Stimulated activated naive CD4-positive, alpha-beta T cell treated with Interleukin-2 at 50 U/mL for 16 hours (primary cell): ENCODE results near the gene TPH1.

Experiments used
- DNase-seq: peaks from one replicate; lab custom pipeline; 2025; lab: John Stamatoyannopoulos, UW

TPH1 gene

DNA sequence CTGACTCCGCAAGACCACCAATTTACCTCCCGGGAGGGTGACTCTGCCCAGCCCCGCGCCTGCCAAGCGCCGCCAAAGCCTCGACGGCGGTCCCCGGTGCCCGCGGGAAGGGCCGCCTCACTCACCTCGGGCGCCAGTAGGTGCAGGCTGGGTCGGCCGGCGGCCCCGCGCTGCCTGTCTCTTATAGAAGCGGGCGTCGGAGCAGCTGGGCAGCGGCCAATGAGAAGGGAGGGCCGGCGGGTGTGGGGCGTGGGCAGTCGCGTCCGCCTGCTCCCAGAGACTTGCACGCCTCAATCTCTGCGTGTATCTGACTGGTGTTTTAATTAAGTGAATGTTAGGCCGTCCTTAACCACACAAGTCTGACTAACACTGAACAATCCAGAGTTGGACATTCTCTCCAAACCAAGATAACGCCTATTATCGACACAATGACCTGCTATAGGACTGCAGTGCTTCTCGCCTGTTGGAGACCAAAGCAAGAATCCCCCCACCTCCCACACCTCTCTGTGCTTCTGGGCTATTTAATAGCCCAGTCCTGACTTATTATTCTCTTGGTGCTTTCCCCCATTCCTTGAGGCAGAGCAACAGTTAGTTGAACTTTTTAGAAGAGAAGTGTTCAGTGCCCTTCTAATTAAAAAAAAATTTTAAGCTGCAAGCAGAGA, at the start of gene TPH1:
TSS of gene TPH1 (minus strand) at position 154 of the 662 bp plus-strand sequence. CDS start 5,507 bp downstream, outside the sequence.
- no peak for DNase-seq

DNA sequence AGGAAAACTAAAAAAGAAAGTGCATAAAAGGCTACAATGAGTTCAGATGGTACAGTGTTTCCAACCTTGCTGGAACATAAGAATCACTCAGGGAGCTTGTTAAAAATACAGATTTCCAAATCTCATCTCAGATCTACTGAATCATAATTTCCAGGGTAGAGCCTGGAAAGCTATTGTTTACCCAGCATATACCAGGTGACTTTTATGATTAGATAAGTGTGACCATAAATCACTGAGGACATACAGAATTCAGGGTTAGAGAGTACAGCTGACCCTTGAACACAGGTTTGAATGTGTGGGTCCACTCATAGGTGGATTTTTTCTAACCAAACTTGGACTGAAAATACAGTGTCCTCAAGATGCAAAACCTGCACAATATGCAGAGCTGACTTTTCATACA, 47.9 kb upstream of the TPH1 start:
- DNase-seq, result no peak

DNA sequence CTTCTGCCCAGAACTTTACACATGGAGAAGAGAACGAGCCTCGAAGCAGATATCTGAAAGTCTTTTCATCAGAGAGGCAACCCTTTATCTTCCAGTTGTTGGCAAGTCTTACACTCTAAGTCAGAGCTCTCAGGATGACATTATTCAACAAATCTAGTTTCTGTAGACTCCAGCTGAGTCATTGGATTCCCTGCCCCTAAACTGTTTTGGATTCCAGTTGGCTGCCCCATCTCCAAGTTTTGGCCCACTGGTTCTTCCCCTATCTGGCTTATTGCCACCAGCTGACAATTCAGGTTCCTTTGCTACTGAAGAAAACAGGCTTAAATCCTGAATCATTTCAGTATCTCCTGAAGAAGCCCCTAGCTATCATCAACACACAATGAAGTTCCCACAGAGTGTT, 45.7 kb upstream of the TPH1 start:
- DNase-seq, result no peak

DNA sequence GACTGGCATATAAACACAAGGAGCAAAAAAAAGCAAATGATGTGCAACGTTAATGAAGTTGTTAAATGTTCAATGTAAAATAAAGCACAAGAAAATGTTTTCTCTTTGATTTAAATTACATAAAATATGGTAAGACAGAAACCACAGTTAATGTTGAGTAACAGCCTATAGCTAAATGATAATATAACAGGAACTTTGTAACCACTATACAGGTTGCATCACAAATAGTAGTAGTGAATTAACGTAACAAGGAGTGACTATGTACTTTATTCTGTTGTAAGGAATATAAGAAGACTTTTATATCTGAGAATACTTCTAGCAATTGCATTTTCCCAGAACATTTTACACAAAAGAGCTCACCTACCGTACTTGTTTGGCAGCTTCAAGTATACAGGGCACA, 42.9 kb upstream of the TPH1 start:
- DNase-seq, result no peak

DNA sequence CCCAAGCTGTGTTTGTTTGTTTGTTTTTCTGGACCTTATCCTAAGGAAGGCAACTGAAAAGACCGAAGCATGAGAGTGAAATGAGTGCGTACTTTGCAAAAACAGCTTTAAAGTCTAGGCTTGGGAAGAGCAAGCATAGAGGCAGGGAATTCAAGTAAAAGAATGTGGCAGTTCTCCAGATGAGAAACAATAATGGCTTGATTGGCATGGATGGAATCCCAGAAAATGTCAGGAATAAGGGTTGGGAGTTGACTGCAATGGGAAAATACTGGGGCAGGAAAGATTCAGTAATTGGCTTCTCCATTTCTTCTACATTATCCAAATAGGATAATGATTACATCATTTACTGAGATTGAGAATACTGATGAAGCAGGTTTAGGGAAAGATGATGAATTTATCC, 42.3 kb upstream of the TPH1 start:
- no peak for DNase-seq

DNA sequence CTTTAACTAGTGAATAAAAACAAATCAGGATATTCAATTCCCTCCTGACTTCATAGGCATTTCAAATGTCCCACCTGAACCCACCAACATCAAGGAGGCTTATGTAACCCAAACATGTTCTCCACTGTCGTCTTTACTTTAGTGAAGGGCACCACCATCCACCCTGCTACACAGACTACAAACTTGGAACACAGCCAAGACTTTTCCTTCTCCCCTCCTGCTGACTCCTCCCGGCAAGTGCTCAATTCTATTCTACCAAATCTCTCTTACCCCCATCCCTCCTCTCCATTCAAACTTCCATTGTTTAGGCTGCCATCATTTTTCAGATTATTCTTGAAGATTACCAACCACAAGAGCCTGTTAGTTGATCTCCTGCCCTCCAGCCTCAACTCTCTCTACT, 35.5 kb upstream of the TPH1 start:
- no peak for DNase-seq

DNA sequence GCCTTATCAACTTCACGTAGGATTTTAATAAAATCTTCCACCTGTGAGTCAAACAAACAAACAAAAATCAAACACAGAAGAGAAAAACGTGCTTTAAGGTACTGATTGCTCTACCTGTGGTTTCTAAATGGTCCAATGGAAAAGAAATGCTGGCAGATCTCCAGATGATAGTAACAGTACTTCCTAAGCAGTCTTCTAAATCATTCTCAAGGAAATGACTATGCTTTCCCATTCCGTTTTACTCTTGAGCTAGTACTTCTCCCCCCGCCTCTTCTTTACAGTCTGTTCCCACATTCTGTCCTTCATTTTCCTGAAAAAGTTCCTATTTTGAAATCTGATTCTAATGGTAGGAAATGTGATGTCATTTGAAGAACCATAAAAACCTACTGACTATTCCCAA, 34.4 kb upstream of the TPH1 start:
- DNase-seq, result no peak

DNA sequence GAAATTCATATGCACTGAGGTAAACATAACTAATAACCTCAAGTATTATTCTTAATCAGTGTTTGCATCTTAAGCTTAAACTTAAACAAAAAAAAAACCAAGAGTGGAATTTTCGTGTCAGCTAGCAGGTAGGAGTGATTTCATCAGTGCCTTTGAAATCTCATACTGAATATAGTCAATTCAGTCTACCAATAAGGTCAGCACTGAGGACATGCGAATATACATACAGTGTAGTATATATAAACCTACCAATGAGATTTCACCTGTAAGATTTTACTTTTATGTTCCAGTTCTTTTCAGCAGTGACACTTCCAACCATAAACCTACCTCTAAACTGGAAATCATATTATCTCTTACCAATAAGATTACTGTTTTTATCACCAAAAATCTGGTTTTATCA, 32.8 kb upstream of the TPH1 start:
- DNase-seq, result no peak

DNA sequence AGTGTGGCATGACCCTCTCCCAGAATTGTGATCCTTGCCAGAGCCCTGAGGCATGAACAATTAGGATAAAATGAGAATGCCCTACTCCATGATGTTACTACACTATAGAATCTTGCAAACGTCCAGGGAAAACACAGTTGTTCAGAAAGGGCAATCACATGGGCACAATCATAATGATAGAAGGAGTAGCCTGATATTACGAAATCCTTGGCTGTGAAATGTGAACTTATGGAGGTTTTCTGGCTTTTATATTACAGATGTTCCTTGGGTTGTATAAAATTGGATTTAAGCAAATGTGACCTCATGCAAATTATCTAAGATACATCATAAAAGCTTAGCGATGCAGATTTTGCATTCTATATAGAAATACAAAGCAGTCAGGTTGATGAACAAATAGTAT, 29.4 kb upstream of the TPH1 start:
- DNase-seq, result no peak

DNA sequence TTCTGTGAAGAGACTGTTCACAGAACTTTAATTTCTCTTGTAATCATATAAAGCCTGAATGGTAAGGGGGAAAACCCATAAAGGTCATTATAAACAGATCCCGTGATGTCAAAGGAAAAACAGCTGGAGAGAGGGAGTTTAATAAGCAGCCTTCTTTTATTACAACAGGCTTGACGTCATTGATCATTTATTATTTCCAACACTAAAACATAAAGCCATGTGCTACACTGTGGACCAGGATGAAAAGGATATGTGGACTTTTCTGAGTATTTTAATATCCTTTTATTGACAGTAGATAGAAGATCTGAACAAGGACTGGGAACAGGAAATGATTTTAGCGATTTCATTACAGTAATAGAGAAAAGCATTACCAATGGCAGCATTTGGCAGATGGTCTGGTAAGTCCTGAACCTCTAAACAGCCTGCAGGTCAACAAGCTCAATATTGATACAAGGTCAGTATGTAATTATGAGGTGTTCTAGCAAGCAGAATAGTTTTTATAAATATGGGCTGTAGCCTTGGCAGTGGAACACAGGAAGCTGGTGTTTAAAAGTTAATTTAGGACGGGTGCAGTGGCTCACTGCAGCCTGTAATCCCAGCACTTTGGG, 25.1 kb upstream of the TPH1 start:
- DNase-seq, result no peak

DNA sequence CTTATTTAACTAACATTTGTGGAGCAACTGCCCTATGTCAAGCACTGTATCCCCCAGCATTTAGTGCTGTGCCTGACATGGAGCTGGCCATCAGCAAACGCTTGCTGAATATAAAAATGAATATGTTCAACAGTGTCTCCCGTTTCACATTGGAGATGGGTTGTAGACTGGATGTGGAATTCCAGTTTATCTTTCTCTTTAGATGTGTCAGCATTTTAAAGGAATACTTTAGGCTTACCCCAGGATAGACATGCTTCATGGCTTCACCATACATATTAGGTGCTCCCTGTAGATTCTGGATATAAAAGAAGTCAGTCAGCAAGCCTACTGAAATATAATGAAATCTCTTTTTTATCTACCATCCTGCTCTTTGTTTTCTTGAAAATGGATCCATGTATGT, 21.3 kb upstream of the TPH1 start:
- DNase-seq, result no peak

DNA sequence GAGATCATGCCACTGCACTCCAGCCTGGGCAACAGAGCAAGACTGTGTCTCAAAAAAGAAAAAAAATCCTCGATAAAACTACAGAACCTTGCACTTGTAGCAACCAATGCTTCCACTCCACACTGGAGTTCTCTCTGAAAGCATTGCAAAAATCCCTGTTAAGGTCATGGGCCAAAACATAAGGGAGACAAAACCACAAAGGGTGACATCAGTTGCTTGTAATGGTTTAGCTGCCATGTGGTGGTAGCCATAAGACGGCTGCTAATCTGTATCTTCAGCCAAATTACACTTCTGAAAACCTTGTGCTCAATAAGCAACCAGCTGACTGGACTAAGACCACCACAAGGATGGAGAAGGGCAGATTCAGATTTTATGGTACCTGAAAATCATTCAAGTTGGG, 20.6 kb upstream of the TPH1 start:
- no peak for DNase-seq

DNA sequence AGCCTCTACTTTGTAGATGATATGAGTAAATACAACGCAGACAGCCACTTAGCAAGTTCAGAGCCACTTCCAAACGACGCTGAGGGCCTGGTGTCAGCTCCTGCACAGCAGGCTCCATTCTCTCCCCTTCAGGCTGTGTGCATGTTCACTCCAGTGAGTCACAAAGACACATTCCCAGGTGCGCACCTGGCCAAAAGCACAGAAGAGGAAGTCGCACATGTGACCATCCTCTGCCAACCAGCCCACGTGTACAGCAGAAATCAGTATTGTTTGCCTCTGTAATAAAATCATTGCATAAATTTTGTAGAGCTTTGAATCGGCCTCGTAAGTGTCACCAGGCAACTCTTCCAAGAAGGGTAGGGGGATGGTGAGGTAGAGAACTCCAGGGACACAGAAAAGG, 19.5 kb upstream of the TPH1 start:
- DNase-seq, result no peak

DNA sequence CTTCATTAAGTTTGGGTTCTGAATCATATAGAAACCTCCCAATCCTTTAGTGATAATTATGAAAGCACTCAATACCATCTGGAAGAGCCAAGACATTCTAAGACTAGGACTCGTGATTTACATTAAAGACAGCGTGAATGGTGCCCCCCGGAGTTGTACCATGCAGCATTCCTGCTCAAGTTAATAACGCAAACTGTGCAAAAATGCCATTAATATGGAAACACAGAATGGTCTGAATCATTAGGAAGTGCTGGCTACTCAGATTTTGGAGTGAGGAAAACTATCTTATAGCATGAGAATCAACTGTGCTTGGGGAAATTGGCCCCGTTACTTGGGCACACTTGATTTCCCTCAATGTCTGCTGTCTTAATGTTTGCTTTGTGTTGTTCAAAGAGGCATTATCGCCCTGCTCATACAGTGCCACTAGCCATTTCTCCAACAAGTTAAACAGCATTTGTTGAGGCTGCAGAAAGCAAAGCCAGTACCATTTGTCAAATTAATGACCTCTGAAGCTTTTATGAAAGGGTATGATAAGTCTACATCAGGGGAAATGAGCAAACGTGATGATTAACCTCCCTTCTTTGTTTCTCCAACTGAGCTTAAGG, 18.5 kb upstream of the TPH1 start:
- no peak for DNase-seq

DNA sequence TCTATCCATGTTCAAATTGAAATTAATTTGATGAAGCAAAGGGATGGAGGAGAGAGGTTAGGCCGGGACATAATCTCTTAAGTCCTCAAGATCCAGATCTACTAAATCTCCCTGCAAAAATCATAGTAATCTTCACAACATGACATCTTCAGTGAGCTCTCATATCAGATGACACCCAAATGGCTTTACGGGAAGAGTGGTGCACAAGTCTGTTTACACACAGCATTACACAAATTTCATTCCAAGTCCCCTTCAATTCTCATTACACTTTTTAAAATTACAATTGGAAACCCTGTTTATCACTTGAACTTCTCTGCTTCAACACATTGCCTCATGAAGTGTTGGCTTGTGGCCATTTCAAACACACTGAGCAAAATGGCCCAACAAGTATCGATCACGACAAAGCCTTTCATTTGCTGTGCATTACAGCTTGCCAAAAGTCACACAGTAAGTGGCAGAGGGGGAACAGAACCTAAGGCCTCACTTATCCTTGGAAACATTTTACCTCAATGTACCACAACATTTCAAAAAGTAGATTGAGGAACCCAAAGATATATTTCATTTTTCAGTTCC, 17.9 kb upstream of the TPH1 start:
- DNase-seq, result no peak

DNA sequence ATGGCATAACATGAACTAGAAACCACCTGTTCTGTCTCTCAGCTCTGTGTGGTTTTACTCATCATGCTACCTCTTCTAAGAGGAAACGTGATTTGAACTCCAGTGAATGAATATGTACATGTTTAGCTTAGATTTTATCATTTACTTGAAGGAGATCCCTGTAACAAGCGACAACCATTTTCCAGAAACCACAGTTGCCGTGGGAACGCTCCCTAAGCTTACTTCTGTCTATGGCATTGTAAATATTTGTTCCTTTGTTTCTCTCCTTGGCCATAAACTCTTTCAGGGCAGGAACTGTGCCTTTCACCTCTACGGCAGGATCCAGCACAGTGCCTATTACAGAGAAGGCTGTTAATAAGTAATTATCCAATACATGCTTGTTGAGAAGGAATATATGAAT, 17.1 kb upstream of the TPH1 start:
- DNase-seq, result no peak

DNA sequence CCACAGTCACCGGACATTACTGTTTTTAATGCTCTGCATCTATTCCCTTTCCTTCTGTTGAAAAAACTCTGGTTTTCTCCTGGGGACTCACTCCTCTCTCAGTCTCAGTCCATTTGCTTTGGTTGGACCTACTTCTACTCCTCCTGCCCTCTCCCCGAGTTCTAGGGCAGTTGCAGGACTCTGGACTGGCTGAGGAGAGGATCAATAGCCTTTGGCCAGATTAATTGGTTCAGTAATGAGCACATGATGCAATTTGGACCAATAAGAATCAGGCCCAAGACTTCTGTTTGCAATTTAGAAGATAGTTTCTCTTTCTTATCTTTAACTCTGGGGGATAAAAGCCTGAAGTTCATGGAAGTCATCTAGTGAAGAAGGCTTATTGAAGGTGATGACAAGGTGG, 15.3 kb upstream of the TPH1 start:
- no peak for DNase-seq

DNA sequence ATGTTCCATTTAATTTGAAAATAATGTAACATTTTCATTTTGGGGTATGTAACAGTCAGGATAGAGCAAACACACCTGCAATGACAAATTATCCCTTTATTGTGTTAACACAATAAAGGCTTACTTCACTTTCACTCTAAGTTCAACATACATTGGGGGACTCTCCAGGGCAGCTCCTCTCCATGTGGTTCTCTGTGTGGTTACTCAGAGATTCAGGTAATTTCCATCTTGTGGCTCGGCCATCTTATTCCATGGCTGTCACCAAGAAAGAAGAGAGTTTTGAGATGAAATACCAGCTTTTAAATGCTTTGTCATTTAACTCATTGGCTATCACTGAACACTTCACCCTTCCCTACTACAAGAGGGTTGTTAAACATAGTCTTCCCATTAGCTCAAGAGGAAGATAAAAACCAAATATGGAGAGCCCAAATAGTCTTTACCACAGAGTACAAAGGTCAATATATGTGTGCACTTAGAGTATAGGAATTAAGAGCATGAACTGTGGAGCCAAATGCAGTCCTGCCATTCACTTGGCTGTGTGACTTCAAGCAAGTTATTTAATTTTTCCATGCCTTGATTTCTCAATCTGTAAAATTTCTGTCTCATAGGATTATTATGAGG, 10.6 kb upstream of the TPH1 start:
- DNase-seq, result no peak

DNA sequence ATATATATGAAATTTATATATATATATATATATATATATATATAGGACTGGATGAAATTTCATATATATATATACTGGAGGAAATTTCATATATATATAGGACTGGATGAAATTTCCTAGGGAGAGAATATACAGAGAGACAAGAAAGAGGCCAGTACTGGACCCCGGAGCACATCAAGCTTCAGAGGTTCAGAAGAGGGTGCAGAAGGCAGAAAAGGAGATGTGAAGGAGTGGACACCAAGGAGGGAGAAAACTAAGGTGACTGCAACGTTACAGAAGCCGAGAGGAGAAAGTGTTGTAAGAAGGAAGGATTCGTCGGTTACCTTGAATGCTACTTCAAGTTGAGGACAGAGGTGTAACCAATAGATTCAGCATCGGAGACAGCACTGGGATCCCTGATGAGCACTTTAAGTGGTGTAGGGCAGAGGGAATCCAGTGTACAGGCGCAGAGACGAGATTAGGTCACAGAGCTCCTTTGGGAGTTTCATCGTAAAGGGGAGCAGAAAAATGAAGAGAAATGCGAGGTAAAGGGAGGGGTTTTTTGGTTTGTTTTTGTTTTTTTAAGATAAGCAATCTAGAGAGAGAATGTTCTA, 8.5 kb upstream of the TPH1 start:
- no peak for DNase-seq

DNA sequence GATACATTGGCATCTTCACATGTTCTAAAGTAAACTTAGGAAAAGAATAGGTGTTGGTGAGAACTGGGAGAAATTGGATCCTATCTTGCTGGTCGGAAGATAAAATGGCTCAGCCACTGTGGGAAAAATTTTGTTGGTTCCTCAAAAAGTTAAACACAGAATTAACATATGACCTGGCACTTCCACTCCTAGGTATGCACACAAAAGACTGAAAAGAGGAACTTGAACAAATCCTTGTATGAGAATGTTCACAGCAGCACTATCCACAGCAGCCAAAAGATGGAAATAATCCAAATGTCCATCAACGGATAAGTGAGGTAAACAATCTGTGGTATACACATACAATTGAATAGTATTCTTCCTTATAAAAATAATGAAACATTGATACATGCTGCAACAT, 4.8 kb upstream of the TPH1 start:
- DNase-seq, result no peak

DNA sequence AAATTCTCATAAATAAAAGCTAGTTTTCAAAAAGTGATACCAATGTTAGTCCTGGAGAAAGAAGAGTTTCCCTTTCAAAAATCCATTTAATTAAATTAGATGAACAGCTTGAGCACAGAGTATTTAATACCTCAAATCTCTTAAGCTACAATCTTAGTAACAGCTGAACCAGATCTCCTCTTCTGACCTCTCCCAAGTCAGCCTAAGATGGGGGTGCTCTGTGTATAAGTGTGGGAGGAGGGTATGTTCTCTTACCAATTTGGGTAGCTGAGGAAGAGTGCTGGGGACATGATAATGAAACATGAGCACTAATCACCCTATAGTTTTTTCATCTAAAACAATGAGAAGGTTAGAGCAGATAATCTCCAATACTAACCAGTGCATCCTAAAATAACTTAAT, 9.6 kb downstream of the TPH1 start:
- no peak for DNase-seq

DNA sequence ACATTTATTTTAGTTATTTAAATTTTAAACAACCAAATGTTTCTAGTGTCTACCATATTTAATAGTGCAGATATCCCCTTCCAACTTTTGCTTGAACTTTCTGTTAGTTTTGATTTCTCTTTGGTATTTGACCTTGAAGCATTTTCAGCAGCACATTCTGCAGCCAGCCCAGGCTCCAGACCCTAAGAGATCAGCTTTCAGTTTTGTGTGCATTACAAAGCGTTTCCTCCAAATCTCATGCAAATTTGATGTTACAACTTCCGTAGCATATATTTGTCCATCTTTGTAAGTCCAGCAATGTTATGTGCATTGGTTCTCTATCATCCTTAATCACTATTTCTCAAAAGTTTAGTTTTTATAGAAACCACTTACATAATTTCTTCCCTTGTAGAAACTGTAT, 18.6 kb downstream of the TPH1 start:
- no peak for DNase-seq

DNA sequence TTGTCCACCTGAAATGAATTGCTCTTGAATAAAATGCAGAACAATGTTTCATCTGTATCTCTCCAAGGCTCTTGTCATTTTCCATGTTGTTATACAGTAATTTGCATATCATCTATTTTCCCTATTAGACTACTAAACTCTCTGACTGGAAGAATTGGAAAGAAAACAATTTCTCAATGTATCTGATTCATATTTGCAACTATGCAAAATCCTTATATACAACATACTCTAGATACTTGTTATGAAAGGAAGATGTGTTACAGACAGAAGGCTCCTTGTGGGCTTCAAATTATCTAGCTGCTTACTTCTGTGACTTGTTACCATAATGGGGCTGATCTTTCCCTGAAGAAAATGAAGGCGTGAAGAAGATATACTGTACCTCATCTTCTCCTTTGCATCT, 23.6 kb downstream of the TPH1 start:
- DNase-seq, result no peak
